MM.1S (cell line): ENCODE results near the gene QRICH1.

Source experiments
- DNase-seq: peaks from one replicate; pipeline ENCODE4 v3.0.0-alpha.2; 2015
- H2AFZ ChIP-seq: fragments of 300-600 bp; sonication (generic); 2 replicates; pipeline ENCODE4 v1.6.0; 2016; ENCODE audit warnings: antibody characterized with exemption, low read length
- H3F3A ChIP-seq: fragments of 300-600 bp; sonication (generic); 2 replicates; pipeline ENCODE4 v1.6.1; 2016; ENCODE audit warnings: mild to moderate bottlenecking, antibody characterized with exemption, low read length, moderate library complexity, mixed read lengths; ENCODE audit not compliant: insufficient read depth
- H3K27ac ChIP-seq: fragments of 300-600 bp; sonication (generic); 2 replicates; pipeline ENCODE4 v1.5.1; 2016; ENCODE audit warnings: mild to moderate bottlenecking, low read length
- H3K27me3 ChIP-seq: fragments of 300-600 bp; sonication (generic); replicated peaks from 2 replicates; pipeline ENCODE4 v1.6.0; 2016; ENCODE audit warnings: low read length; ENCODE audit not compliant: insufficient read depth
- H3K36me3 ChIP-seq: fragments of 300-600 bp; sonication (generic); replicated peaks from 2 replicates; pipeline ENCODE4 v1.6.1; 2016; ENCODE audit warnings: mild to moderate bottlenecking, low read length, mixed read lengths; ENCODE audit not compliant: insufficient read depth
- H3K4me1 ChIP-seq: fragments of 300-600 bp; sonication (generic); 2 replicates; pipeline ENCODE4 v1.6.1; 2016; ENCODE audit warnings: low read length, mixed read lengths
- H3K4me2 ChIP-seq: fragments of 300-600 bp; sonication (generic); 2 replicates; pipeline ENCODE4 v1.6.0; 2016; ENCODE audit warnings: low read depth, low read length
- H3K4me3 ChIP-seq: fragments of 300-600 bp; sonication (generic); 2 replicates; pipeline ENCODE4 v1.5.1; 2016; ENCODE audit warnings: low read length, mixed read lengths
- H3K79me2 ChIP-seq: fragments of 300-600 bp; sonication (generic); 2 replicates; pipeline ENCODE4 v1.6.1; 2016; ENCODE audit warnings: mixed run types, low read length, mixed read lengths
- H3K9ac ChIP-seq: fragments of 300-600 bp; sonication (generic); 2 replicates; pipeline ENCODE4 v1.6.1; 2016; ENCODE audit warnings: low read length, mixed read lengths
- H3K9me2 ChIP-seq: fragments of 300-600 bp; sonication (generic); replicated peaks from 2 replicates; pipeline ENCODE4 v1.6.1; 2016; ENCODE audit warnings: mild to moderate bottlenecking, low read length, mixed read lengths; ENCODE audit not compliant: insufficient read depth
- H3K9me3 ChIP-seq: fragments of 300-600 bp; sonication (generic); replicated peaks from 2 replicates; pipeline ENCODE4 v1.6.1; 2016; ENCODE audit warnings: mild to moderate bottlenecking, low read length, mixed read lengths; ENCODE audit not compliant: insufficient read depth
- H4K20me1 ChIP-seq: fragments of 300-600 bp; sonication (generic); 2 replicates; pipeline ENCODE4 v1.6.1; 2016; ENCODE audit warnings: mild to moderate bottlenecking, low read length, moderate library complexity, mixed read lengths; ENCODE audit not compliant: insufficient read depth
- EZH2 ChIP-seq: fragments of 300-600 bp; sonication (generic); optimal IDR thresholded peaks from 2 replicates; pipeline ENCODE3; 2017; ENCODE audit warnings: low read depth, mild to moderate bottlenecking, antibody characterized with exemption, low read length, mixed read lengths
- EZH2phosphoT487 ChIP-seq: fragments of 300-600 bp; sonication (generic); IDR thresholded peaks from 2 replicates; pipeline ENCODE4 v1.6.1; 2018; ENCODE audit warnings: antibody characterized with exemption, low read length
- TF ChIP-seq, protein P1 (sequence below): fragments of 300-600 bp; sonication (generic); IDR thresholded peaks from 2 replicates; pipeline ENCODE4 v1.5.1; 2016; ENCODE audit warnings: antibody characterized with exemption, low read length, mixed read lengths

QRICH1 gene

DNA sequence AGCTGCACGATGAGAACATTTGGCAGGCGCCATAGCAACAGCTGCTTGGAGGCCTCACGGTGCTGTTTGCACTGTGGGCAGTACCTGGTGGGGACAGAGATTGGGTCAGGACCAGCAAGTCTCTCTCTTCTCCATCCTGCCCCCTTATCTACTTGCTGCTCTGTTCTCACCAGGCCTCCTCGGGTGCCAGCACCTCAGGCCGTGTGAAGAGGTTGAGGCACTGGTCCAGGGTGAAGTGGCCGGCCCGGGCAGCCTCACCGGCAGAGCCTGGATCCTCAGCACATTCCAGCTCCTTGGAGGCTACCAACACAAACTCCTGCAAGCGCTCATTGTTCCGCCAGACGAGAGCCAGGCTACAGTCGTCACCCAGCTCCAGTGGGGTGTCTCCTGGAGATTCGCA, 16.9 kb upstream of the QRICH1 start:
- H4K20me1 ChIP-seq: no peaks in the 10 kb centered on the region
- no peak for DNase-seq
- no peak overlapping the region for H3K4me2 ChIP-seq
- peaks cover 8% of the 10 kb centered on the region; the same call in 1 of the 2 replicates for H3K36me3 ChIP-seq
- H3K27ac ChIP-seq: no peak overlapping the region
- H2AFZ ChIP-seq: no peak overlapping the region
- H3K27me3 ChIP-seq: no peaks in the 10 kb centered on the region
- H3K9me2 ChIP-seq: no peaks in the 10 kb centered on the region
- H3F3A ChIP-seq: peaks cover 2% of the 10 kb centered on the region; the same call in 1 of the 2 replicates
- TF ChIP-seq EZH2phosphoT487 (no peak), EZH2 (no peak)
- TF ChIP-seq, protein P1, sequence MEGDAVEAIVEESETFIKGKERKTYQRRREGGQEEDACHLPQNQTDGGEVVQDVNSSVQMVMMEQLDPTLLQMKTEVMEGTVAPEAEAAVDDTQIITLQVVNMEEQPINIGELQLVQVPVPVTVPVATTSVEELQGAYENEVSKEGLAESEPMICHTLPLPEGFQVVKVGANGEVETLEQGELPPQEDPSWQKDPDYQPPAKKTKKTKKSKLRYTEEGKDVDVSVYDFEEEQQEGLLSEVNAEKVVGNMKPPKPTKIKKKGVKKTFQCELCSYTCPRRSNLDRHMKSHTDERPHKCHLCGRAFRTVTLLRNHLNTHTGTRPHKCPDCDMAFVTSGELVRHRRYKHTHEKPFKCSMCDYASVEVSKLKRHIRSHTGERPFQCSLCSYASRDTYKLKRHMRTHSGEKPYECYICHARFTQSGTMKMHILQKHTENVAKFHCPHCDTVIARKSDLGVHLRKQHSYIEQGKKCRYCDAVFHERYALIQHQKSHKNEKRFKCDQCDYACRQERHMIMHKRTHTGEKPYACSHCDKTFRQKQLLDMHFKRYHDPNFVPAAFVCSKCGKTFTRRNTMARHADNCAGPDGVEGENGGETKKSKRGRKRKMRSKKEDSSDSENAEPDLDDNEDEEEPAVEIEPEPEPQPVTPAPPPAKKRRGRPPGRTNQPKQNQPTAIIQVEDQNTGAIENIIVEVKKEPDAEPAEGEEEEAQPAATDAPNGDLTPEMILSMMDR: no peak
- no peaks in the 10 kb centered on the region for H3K79me2 ChIP-seq
- H3K4me1 ChIP-seq: no peaks in the 10 kb centered on the region
- H3K4me3 ChIP-seq: no peak overlapping the region
- no peaks in the 10 kb centered on the region for H3K9me3 ChIP-seq
- no peak overlapping the region for H3K9ac ChIP-seq

DNA sequence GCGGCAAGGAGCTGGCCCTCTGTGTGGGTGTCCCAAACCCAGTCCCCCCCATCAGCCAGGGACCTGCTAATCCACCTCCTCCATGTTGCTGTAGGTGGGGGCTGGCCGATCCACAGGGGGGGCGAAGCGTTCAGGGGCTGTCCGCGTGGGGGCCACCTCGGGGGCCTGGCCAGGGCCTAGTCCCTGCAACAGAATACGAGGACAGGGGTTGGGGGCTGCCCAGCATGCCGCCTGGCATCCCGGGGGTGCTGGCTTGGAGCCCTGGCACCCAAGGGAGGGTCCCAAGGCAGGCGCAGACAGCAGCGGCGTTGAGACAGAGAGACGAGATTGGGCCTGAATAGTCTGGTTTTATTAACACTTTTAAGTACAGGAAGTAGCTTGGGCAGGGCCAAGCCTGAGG, 14.5 kb upstream of the QRICH1 start:
- TF ChIP-seq, protein P1: no peak
- no peak for TF ChIP-seq EZH2phosphoT487
- no peak for TF ChIP-seq EZH2
- H3K36me3 ChIP-seq: peaks cover 5% of the 10 kb centered on the region; the same call in 1 of the 2 replicates
- no peaks in the 10 kb centered on the region for H3K27me3 ChIP-seq
- H3K4me1 ChIP-seq: 0 out of 2 replicates have a peak, but pooled peaks cover 4% of the 10 kb centered on the region
- no peak overlapping the region for H2AFZ ChIP-seq
- H3K9me2 ChIP-seq: no peaks in the 10 kb centered on the region
- no peak overlapping the region for H3K9ac ChIP-seq
- H3K4me3 ChIP-seq: no peak overlapping the region
- H3K27ac ChIP-seq: no peak overlapping the region
- no peak overlapping the region for H3K4me2 ChIP-seq
- H3F3A ChIP-seq: peaks cover 4% of the 10 kb centered on the region; the same call in 1 of the 2 replicates
- H3K79me2 ChIP-seq: peaks cover 12% of the 10 kb centered on the region
- H3K9me3 ChIP-seq: no peaks in the 10 kb centered on the region
- no peak for DNase-seq
- H4K20me1 ChIP-seq: no peaks in the 10 kb centered on the region

DNA sequence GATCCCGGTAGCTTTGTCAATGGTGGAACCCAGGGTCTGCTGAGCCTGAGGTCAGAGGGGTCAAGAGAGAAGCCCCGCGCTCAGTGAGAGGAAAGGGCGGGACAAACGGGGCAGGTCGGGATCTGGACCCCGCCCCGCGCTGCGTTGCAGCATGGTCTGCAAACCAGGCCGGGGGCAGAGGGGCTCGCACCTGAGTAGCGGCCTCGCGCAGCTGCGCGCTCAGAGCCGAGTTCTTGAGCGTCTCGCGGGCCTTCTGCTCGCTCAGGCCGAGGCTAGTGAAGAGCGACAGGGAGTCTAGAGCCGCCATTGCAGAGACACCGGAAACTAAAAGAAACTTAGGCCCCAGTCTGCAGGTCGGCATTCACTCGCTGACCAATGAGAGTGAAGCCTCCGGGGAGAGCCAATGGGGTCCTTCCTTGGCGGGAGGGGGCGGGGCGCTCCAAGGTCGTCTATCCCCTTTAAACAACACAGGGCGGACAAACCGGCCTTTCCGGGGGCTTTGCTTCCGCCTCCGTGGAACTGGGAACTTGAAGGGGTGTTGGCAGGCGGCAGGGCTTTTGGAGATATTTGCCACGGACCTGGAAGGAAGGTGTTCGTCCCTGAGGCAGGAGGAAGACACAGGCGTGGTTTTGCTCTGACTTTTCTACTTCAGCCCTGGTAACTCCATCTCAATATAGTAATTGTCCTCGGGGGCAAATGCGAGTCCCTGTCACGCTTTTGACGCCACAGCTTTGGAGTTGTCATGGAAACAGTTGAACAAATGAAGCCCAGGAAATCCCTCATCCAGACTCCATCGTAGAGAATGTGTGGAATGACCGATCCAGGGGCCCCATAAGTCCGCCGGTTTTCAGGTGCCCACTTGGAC, 10.8 kb upstream of the QRICH1 start, which contains the start of gene QARS1:
Gene QARS1 (minus strand): TSS at position 331 of the 865 bp plus-strand sequence. CDS start 24 bp downstream, at position 307.
- no peaks in the 10 kb centered on the region for H3K9me3 ChIP-seq
- peaks cover 4% of the 10 kb centered on the region; the same call in 1 of the 2 replicates for H3F3A ChIP-seq
- H4K20me1 ChIP-seq: no peaks in the 10 kb centered on the region
- H3K4me2 ChIP-seq: peak within 1 kb of the TSS; percentile 79
- H3K27me3 ChIP-seq: no peaks in the 10 kb centered on the region
- peak within 1 kb of the TSS; percentile 38; the same call in 1 of the 2 replicates for H3K27ac ChIP-seq
- peak; percentile 94 for DNase-seq
- TF ChIP-seq EZH2 (no peak), EZH2phosphoT487 (no peak)
- TF ChIP-seq, protein P1: no peak
- no peaks in the 10 kb centered on the region for H3K36me3 ChIP-seq
- H3K4me1 ChIP-seq: 0 out of 2 replicates have a peak, but pooled peaks cover 5% of the 10 kb centered on the region
- peak within 1 kb of the TSS; percentile 84 for H3K4me3 ChIP-seq
- H3K79me2 ChIP-seq: peaks cover 22% of the 10 kb centered on the region
- peak within 1 kb of the TSS; percentile 86 for H2AFZ ChIP-seq
- H3K9ac ChIP-seq: peak within 1 kb of the TSS; percentile 88
- no peaks in the 10 kb centered on the region for H3K9me2 ChIP-seq
